Smooth muscle cell (in vitro differentiated cells): Measurements from ENCODE around the gene SH3BP5. TPM values are rescaled to one million over a fixed set of nuclear protein-coding genes. Genes with fewer than 3 reads are reported as not detected.
A peak's percentile ranks its signal among the peaks of the same experiment; 100 is the strongest.

ENCODE experiments used
- DNase-seq: peaks from one replicate; lab custom pipeline; 2025; ENCODE audit not compliant: unreplicated experiment; lab: John Stamatoyannopoulos, UW
- H2AFZ ChIP-seq: fragments of 200-600 bp; sonication (generic); 2 replicates; pipeline ENCODE4 v1.6.0; 2016; ENCODE audit warnings: antibody characterized with exemption, low read depth, mild to moderate bottlenecking
- H3F3A ChIP-seq: fragments of 200-600 bp; sonication (generic); 2 replicates; pipeline ENCODE4 v1.6.0; 2017; ENCODE audit warnings: antibody characterized with exemption, low read depth
- H3K27ac ChIP-seq: fragments of 200-600 bp; sonication (generic); 2 replicates; pipeline ENCODE4 v1.5.1; 2016; ENCODE audit warnings: low read depth, mild to moderate bottlenecking
- H3K27me3 ChIP-seq: fragments of 200-600 bp; sonication (generic); 2 replicates; pipeline ENCODE4 v1.6.1; 2016; ENCODE audit warnings: low read depth, mild to moderate bottlenecking
- H3K36me3 ChIP-seq: fragments of 200-600 bp; sonication (generic); 2 replicates; pipeline ENCODE4 v1.5.1; 2016; ENCODE audit warnings: low read depth
- H3K4me1 ChIP-seq: fragments of 200-600 bp; sonication (generic); 2 replicates; pipeline ENCODE4 v1.5.1; 2016; ENCODE audit warnings: low read depth
- H3K4me2 ChIP-seq: fragments of 200-600 bp; sonication (generic); 2 replicates; pipeline ENCODE4 v1.6.0; 2016; ENCODE audit warnings: mild to moderate bottlenecking
- H3K4me3 ChIP-seq: fragments of 200-600 bp; sonication (generic); 2 replicates; pipeline ENCODE4 v1.5.1; 2016; ENCODE audit warnings: mild to moderate bottlenecking
- H3K79me2 ChIP-seq: fragments of 200-600 bp; sonication (generic); 2 replicates; pipeline ENCODE4 v1.6.0; 2016; ENCODE audit warnings: low read depth, mild to moderate bottlenecking
- H3K9ac ChIP-seq: fragments of 200-600 bp; sonication (generic); 2 replicates; pipeline ENCODE4 v1.6.0; 2016; ENCODE audit warnings: low read depth
- H3K9me3 ChIP-seq: fragments of 200-600 bp; sonication (generic); replicated peaks from 2 replicates; pipeline ENCODE4 v1.5.1; 2016; ENCODE audit warnings: low read depth
- H4K20me1 ChIP-seq: fragments of 200-600 bp; sonication (generic); 2 replicates; pipeline ENCODE4 v1.6.0; 2016; ENCODE audit warnings: low read depth
- WGBS: methylation state at CpG from one replicate; pipeline ENCODE4 v1.1.7; 2016; ENCODE audit warnings: low lambda C conversion rate; 5-methylcytosine and 5-hydroxymethylcytosine counted together
- polyA plus RNA-seq: library from polyadenylated mRNA; unstranded; fragments of >200 nt; fragmentation: Nextera tagmentation; extraction: Ambion mirVana; gene quantifications from 2 replicates; pipeline ENCODE4 v1.2.1, GENCODE V29; 2016
- total RNA-seq: library from RNA; depleted of rRNA; stranded (reverse); fragments of >200 nt; gene quantifications from 2 replicates; pipeline ENCODE4 v1.2.3, GENCODE V29; 2014
- TF ChIP-seq, protein P1 (sequence below): fragments of 200-600 bp; sonication (generic); IDR thresholded peaks from 2 replicates; pipeline ENCODE4 v1.5.1; 2017; ENCODE audit warnings: borderline replicate concordance, mild to moderate bottlenecking, antibody characterized with exemption; ENCODE audit not compliant: insufficient read depth, poor library complexity, severe bottlenecking

Gene SH3BP5
- total and polyA plus RNA-seq, 2 experiments from 2014 or later = 10.7 to 12.7 TPM

DNA sequence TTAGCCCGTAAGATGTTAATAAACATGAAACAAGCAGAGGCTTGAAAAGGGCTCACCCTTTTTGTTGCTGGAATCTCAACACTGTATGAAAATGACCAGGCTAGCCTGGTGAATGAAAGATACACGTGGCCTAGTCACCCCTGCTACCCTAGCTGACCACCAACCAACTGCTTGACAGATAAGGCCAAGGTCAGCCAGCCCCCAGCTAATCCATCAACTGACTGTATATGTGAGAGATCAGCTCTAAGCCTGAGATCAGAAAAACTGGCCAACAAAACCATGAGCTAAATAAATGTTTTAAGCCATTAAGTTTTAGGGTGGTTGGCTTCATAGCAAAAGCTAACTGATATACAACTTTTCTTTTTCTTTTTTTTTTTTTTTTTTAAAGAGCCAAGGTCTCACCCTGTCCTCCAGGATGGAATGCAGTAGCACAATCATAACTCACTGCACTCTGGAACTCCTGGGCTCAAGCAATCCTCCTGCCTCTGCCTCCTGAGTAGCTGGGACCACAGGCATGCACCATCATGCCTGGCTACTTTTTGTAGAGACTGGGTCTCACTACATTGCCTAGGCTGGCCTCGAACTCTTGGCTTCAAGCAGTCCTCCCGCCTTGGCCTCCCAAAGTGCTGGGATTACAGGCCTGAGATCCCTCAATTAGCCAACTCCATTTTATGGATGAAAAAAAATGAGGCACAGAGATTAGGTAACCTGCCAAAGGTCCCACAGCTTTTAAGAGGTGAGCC, 34.6 kb downstream of the SH3BP5 start:
- H3K4me1 ChIP-seq = no peaks in the 10 kb centered on the region
- H3K27ac ChIP-seq = peak overlapping the region; percentile 33
- no peak overlapping the region for H3K4me3 ChIP-seq
- TF ChIP-seq, protein P1, sequence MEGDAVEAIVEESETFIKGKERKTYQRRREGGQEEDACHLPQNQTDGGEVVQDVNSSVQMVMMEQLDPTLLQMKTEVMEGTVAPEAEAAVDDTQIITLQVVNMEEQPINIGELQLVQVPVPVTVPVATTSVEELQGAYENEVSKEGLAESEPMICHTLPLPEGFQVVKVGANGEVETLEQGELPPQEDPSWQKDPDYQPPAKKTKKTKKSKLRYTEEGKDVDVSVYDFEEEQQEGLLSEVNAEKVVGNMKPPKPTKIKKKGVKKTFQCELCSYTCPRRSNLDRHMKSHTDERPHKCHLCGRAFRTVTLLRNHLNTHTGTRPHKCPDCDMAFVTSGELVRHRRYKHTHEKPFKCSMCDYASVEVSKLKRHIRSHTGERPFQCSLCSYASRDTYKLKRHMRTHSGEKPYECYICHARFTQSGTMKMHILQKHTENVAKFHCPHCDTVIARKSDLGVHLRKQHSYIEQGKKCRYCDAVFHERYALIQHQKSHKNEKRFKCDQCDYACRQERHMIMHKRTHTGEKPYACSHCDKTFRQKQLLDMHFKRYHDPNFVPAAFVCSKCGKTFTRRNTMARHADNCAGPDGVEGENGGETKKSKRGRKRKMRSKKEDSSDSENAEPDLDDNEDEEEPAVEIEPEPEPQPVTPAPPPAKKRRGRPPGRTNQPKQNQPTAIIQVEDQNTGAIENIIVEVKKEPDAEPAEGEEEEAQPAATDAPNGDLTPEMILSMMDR = no peak
- no peaks in the 10 kb centered on the region for H3K9me3 ChIP-seq
- no peaks in the 10 kb centered on the region for H4K20me1 ChIP-seq
- no peaks in the 10 kb centered on the region for H3F3A ChIP-seq
- no peaks in the 10 kb centered on the region for H3K36me3 ChIP-seq
- peaks cover 7% of the 10 kb centered on the region for H3K79me2 ChIP-seq
- no peaks in the 10 kb centered on the region for H3K27me3 ChIP-seq
- H3K4me2 ChIP-seq = no peak overlapping the region
- WGBS = 67% methylated on average over 4 of the region's 4 CpGs
- no peak overlapping the region for H2AFZ ChIP-seq
- DNase-seq = no peak
- H3K9ac ChIP-seq = no peak overlapping the region

DNA sequence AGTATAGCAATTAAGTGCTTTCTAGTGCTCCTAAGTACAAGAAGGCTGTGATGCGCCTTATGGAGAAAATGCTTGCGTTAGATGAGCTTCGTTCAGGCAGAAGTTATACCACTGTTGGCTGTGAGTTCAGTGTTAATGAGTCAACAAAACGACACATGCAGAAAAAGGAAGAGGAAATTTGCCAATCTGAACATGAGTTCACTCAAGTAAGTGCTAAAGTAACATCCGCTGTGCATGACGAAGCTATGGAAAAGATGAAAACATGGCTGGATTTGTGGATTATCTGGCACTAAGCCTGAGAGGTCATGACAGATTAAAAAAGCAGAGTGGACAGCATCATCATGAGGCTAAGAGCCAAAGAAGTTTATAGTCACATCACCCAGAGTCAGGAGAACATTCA, 36.9 kb downstream of the SH3BP5 start:
- Histone ChIP-seq H3K4me2 (no peak overlapping the region), H3K9ac (peak overlapping the region; percentile 25), H3K79me2 (peaks cover 24% of the 10 kb centered on the region), H3K27me3 (no peaks in the 10 kb centered on the region), H4K20me1 (no peaks in the 10 kb centered on the region), H3K4me1 (no peaks in the 10 kb centered on the region), H3K27ac (peak overlapping the region; percentile 52), H3F3A (no peaks in the 10 kb centered on the region), H3K9me3 (no peaks in the 10 kb centered on the region), H3K36me3 (no peaks in the 10 kb centered on the region), H3K4me3 (no peak overlapping the region), H2AFZ (no peak overlapping the region)
- no peak for DNase-seq
- TF ChIP-seq, protein P1 = no peak
- 53% methylated on average over 6 of the region's 6 CpGs for WGBS

DNA sequence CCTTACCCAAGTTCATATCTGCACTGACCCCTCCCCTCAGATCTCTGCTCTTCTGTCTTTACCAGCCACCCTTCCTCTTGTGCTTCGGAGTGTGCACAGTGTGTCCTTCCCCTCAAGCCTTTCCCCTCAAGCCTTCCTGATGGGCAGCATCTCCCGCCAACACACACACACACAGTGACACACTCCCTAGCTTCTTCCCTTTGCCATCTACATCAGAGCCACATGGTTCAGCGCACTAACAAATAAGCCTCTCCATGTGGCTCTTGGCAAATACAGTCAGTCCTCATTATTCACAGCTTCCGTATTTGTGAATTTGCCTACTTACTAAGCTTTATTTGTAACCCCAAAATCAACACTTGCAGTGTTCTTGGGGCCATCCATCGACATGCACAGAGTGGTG, 37.5 kb downstream of the SH3BP5 start:
- TF ChIP-seq, protein P1 = no peak
- Histone ChIP-seq H3F3A (no peaks in the 10 kb centered on the region), H3K27me3 (no peaks in the 10 kb centered on the region), H2AFZ (no peak overlapping the region), H3K79me2 (peaks cover 21% of the 10 kb centered on the region), H3K36me3 (no peaks in the 10 kb centered on the region), H3K27ac (peak overlapping the region; percentile 45), H3K9ac (peak overlapping the region; percentile 25), H3K4me3 (no peak overlapping the region), H3K4me1 (no peaks in the 10 kb centered on the region), H3K4me2 (no peak overlapping the region), H4K20me1 (no peaks in the 10 kb centered on the region), H3K9me3 (no peaks in the 10 kb centered on the region)
- 96% methylated on average over 5 of the region's 5 CpGs for WGBS
- no peak for DNase-seq
